Erythroblast (primary cell): Measurements from ENCODE around the gene KHDC4.

ENCODE experiments used
- GATA1 ChIP-seq: IDR thresholded peaks from 2 replicates; pipeline ENCODE4 v1.6.1; 2011; ENCODE audit warnings: low read depth, mild to moderate bottlenecking, control low read depth, low read length, moderate library complexity
- POLR2A ChIP-seq: IDR thresholded peaks from 2 replicates; pipeline ENCODE4 v1.6.1; 2011; ENCODE audit warnings: mild to moderate bottlenecking, low read length

- TF ChIP-seq POLR2A (no peak), GATA1 (no peak)
Observed at GRCh38 chr1:155884982-155885381, 49.2 kb downstream of the KHDC4 start.
